HG02870 (cell line): ENCODE measurements around the gene COX6B1.
A peak's percentile ranks its signal among the peaks of the same experiment; 100 is the strongest.
"Not testable (repeated sequence)": the region's sequence is repeated elsewhere in the genome, so short reads cannot be mapped to it uniquely, and the experiment has no call there.

Experiments used
- ATAC-seq: cut with Tn5 transposase; IDR thresholded peaks from one replicate; pipeline ENCODE4 v1.9.1; 2021; ENCODE audit warnings: mild to moderate bottlenecking, moderate library complexity; ENCODE audit not compliant: unreplicated experiment

Gene COX6B1

GRCh38 chr19:35665157-35665556 is 17.0 kb downstream of the COX6B1 start:
- ATAC-seq, result no peak

GRCh38 chr19:35665604-35666003 is 17.5 kb downstream of the COX6B1 start:
- ATAC-seq, result no peak

GRCh38 chr19:35666251-35666913 is 18.3 kb downstream of the COX6B1 start, which contains the start of gene UPK1A:
Gene UPK1A, plus strand, starts transcription at chr19:35666517. Its CDS starts 296 bp downstream, at chr19:35666813.
- no peak for ATAC-seq

GRCh38 chr19:35669566-35669965 is 21.4 kb downstream of the COX6B1 start:
- no peak for ATAC-seq

- no peak for ATAC-seq
These were observed 21.9 kb downstream of the COX6B1 start for GRCh38 chr19:35669974-35670373.

GRCh38 chr19:35670686-35671085 is 22.6 kb downstream of the COX6B1 start:
- ATAC-seq, result no peak

- no peak for ATAC-seq
These were observed 23.7 kb downstream of the COX6B1 start for GRCh38 chr19:35671818-35672217.

- ATAC-seq, result no peak
These were observed 25.1 kb downstream of the COX6B1 start for GRCh38 chr19:35673121-35673804.

GRCh38 chr19:35675589-35676140 is 27.5 kb downstream of the COX6B1 start:
- ATAC-seq, result no peak

GRCh38 chr19:35689836-35690235 is 41.7 kb downstream of the COX6B1 start:
- no peak for ATAC-seq

GRCh38 chr19:35691106-35691505 is 43.0 kb downstream of the COX6B1 start:
- ATAC-seq, result not testable (repeated sequence)

- no peak for ATAC-seq
These were observed 43.9 kb downstream of the COX6B1 start for GRCh38 chr19:35692010-35692409.

GRCh38 chr19:35693422-35693821 is 45.3 kb downstream of the COX6B1 start:
- ATAC-seq, result no peak

GRCh38 chr19:35693835-35694599 is 45.9 kb downstream of the COX6B1 start:
- peak; percentile 78 for ATAC-seq

GRCh38 chr19:35695895-35696422 is 47.8 kb downstream of the COX6B1 start:
- ATAC-seq, result no peak

- ATAC-seq, result no peak
These were observed 48.7 kb downstream of the COX6B1 start for GRCh38 chr19:35696835-35697234.

GRCh38 chr19:35702223-35703012 is 54.3 kb downstream of the COX6B1 start:
- peak; percentile 93 for ATAC-seq

- no peak for ATAC-seq
These were observed 55.2 kb downstream of the COX6B1 start for GRCh38 chr19:35703343-35703742.

GRCh38 chr19:35704218-35704617 is 56.1 kb downstream of the COX6B1 start, which contains the start of gene ZBTB32:
Gene ZBTB32, plus strand, starts transcription at chr19:35704558. Its CDS starts 10,069 bp downstream, at chr19:35714627.
- ATAC-seq, result no peak
